Measurements from ENCODE around the gene ALG11.

DNA sequence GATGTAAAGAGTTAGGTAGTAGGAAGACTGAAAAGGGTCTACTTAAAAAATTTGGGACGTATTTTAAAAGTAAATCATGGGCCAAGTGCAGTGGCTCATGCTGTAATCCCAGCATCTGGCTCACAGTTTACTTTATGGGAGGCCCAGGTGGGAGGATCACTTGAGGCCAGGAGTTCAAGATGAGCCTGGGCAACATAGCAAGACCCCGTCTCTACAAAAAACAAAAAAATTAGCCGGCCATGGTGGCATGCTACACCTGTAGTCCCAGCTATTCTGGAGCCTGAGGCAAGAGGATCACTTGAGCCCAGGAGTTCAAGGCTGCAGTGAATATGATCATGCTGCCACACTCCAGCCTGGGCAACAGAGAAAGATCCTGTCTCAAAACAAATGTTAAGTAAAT, 35.3 kb downstream of the ALG11 start:
- TF ChIP-seq, protein P1, sequence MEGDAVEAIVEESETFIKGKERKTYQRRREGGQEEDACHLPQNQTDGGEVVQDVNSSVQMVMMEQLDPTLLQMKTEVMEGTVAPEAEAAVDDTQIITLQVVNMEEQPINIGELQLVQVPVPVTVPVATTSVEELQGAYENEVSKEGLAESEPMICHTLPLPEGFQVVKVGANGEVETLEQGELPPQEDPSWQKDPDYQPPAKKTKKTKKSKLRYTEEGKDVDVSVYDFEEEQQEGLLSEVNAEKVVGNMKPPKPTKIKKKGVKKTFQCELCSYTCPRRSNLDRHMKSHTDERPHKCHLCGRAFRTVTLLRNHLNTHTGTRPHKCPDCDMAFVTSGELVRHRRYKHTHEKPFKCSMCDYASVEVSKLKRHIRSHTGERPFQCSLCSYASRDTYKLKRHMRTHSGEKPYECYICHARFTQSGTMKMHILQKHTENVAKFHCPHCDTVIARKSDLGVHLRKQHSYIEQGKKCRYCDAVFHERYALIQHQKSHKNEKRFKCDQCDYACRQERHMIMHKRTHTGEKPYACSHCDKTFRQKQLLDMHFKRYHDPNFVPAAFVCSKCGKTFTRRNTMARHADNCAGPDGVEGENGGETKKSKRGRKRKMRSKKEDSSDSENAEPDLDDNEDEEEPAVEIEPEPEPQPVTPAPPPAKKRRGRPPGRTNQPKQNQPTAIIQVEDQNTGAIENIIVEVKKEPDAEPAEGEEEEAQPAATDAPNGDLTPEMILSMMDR (IDR thresholded peaks at IDR 0.05): no peak
- TF ChIP-seq POLR2A (IDR thresholded peaks at IDR 0.05) (no peak), EP300 (IDR thresholded peaks at IDR 0.05) (no peak)
